Glomerular endothelial cell (primary cell): Measurements from ENCODE around the gene SLC31A2. TPM values are rescaled to one million over a fixed set of nuclear protein-coding genes. Genes with fewer than 3 reads are reported as not detected.

Source experiments
- DNase-seq: peaks from one replicate; pipeline ENCODE4 v3.0.0-alpha.2; 2011; ENCODE audit warnings: low read depth, low spot score; ENCODE audit errors: extremely low read depth
- total RNA-seq: library from RNA; depleted of rRNA; stranded (reverse); fragments of >200 nt; gene quantifications from 2 replicates; pipeline ENCODE4 v1.2.3, GENCODE V29; 2015

SLC31A2 gene
- total RNA-seq, 1 donor from 2014 or later = 6.5 TPM

GRCh38 chr9:113184539-113184938 is 33.7 kb downstream of the SLC31A2 start:
- no peak for DNase-seq

- DNase-seq = no peak
Observed at GRCh38 chr9:113185271-113185670, 34.5 kb downstream of the SLC31A2 start.

GRCh38 chr9:113186137-113186755 is 35.4 kb downstream of the SLC31A2 start:
- DNase-seq = no peak

- peak; percentile 33 for DNase-seq
Observed at GRCh38 chr9:113187929-113188595, 37.3 kb downstream of the SLC31A2 start.

GRCh38 chr9:113192455-113192854 is 41.6 kb downstream of the SLC31A2 start:
- DNase-seq = no peak

- DNase-seq = no peak
Observed at GRCh38 chr9:113199683-113200329, 49.0 kb downstream of the SLC31A2 start.

GRCh38 chr9:113205432-113205831 is 54.6 kb downstream of the SLC31A2 start:
- no peak for DNase-seq

- DNase-seq = no peak
Observed at GRCh38 chr9:113205861-113206260, 55.1 kb downstream of the SLC31A2 start.

GRCh38 chr9:113210815-113211214 is 60.0 kb downstream of the SLC31A2 start:
- no peak for DNase-seq

Other genes starting within 250 kb of the SLC31A2 start
- gene ZNF883, start 138.8 kb upstream of the SLC31A2 start, total RNA-seq = 2.2 and 4.1 TPM in 2 replicates
- 0.64 and 1.1 TPM in 2 replicates for gene ZFP37, start 94.3 kb upstream of the SLC31A2 start, total RNA-seq
- 19.5 and 25.1 TPM in 2 replicates for gene FKBP15, start 70.3 kb downstream of the SLC31A2 start, total RNA-seq
- gene SLC31A1, start 70.5 kb downstream of the SLC31A2 start, total RNA-seq = 14.8 and 15.7 TPM in 2 replicates
- 20.9 and 24.3 TPM in 2 replicates for gene CDC26, start 124.6 kb downstream of the SLC31A2 start, total RNA-seq
- gene PRPF4, start 124.7 kb downstream of the SLC31A2 start, total RNA-seq = 23.1 and 23.7 TPM in 2 replicates
- gene RNF183, start 152.4 kb downstream of the SLC31A2 start, total RNA-seq = not detected in 2 replicates
- gene WDR31, start 189.3 kb downstream of the SLC31A2 start, total RNA-seq = 0.68 and 0.99 TPM in 2 replicates
- gene BSPRY, start 198.5 kb downstream of the SLC31A2 start, total RNA-seq = not detected in 2 replicates
- gene HDHD3, start 226.0 kb downstream of the SLC31A2 start, total RNA-seq = 8.5 and 17.4 TPM in 2 replicates